T47D (cell line): ENCODE measurements around the gene KCNIP4.
"Not testable (repeated sequence)": the region's sequence is repeated elsewhere in the genome, so short reads cannot be mapped to it uniquely, and the experiment has no call there.

ENCODE experiments used
- DNase-seq, 2 experiments: peaks; one replicate each; pipeline versions ENCODE4 v3.0.0 to v3.0.0-alpha.2; 2011 to 2012; ENCODE audit warnings: low read depth in 1 of 2, low spot score in 1 of 2
- JUND ChIP-seq: IDR thresholded peaks from 2 replicates; pipeline ENCODE4 v1.6.1; 2012; ENCODE audit warnings: low read depth
- in situ Hi-C: cut with HindIII; loops from 2 replicates; pipeline ENCODE4 v1.10.0; 2016; ENCODE audit warnings: low sequenced_read_pairs, low pct_unique_long_range_greater_than_20kb

Gene KCNIP4

GRCh38 chr4:21948347-21949072 is at the start of gene KCNIP4:
TSS of gene KCNIP4 (minus strand) at chr4:21948772.
- in situ Hi-C loops, result no loop called here
- no peak for TF ChIP-seq JUND
- no peak for DNase-seq

- in situ Hi-C loops, DNase-seq: not testable (repeated sequence)
Measured at GRCh38 chr4:21996618-21997017, 48.0 kb upstream of the KCNIP4 start.

GRCh38 chr4:21992330-21992729 is 43.8 kb upstream of the KCNIP4 start:
- no peak for TF ChIP-seq JUND
- DNase-seq, result no peak
- in situ Hi-C loops, result no loop called here

GRCh38 chr4:21991562-21991961 is 43.0 kb upstream of the KCNIP4 start:
- no peak for TF ChIP-seq JUND
- no peak for DNase-seq
- in situ Hi-C loops, result no loop called here

- no peak for DNase-seq
- in situ Hi-C loops, result no loop called here
- no peak for TF ChIP-seq JUND
Measured at GRCh38 chr4:21991050-21991449, 42.5 kb upstream of the KCNIP4 start.

- no peak for DNase-seq
- TF ChIP-seq JUND, result no peak
- in situ Hi-C loops, result no loop called here
Measured at GRCh38 chr4:21989351-21989750, 40.8 kb upstream of the KCNIP4 start.

- no peak for TF ChIP-seq JUND
- no peak for DNase-seq
- in situ Hi-C loops, result no loop called here
Measured at GRCh38 chr4:21986307-21986706, 37.7 kb upstream of the KCNIP4 start.

- in situ Hi-C loops, result no loop called here
- no peak for TF ChIP-seq JUND
- DNase-seq, result no peak
Measured at GRCh38 chr4:21982087-21982486, 33.5 kb upstream of the KCNIP4 start.

GRCh38 chr4:21979196-21979595 is 30.6 kb upstream of the KCNIP4 start:
- no peak for TF ChIP-seq JUND
- in situ Hi-C loops, result no loop called here
- DNase-seq, result no peak

GRCh38 chr4:21976166-21976565 is 27.6 kb upstream of the KCNIP4 start:
- TF ChIP-seq JUND, result no peak
- DNase-seq, result no peak
- in situ Hi-C loops, result no loop called here

GRCh38 chr4:21973850-21974249 is 25.3 kb upstream of the KCNIP4 start:
- no peak for DNase-seq
- no peak for TF ChIP-seq JUND
- in situ Hi-C loops, result no loop called here

GRCh38 chr4:21964762-21965319 is 16.3 kb upstream of the KCNIP4 start:
- no peak for DNase-seq
- TF ChIP-seq JUND, result no peak
- in situ Hi-C loops, result no loop called here

GRCh38 chr4:21962691-21963090 is 14.1 kb upstream of the KCNIP4 start:
- no peak for TF ChIP-seq JUND
- in situ Hi-C loops, result no loop called here
- no peak for DNase-seq

GRCh38 chr4:21960793-21961192 is 12.2 kb upstream of the KCNIP4 start:
- no peak for TF ChIP-seq JUND
- in situ Hi-C loops, result no loop called here

More at GRCh38 chr4:21960793-21961192, 12.2 kb upstream of the KCNIP4 start:
- DNase-seq, result no peak
